HG02852 (cell line): ENCODE measurements around the gene YTHDF1.
"Not testable (repeated sequence)": the region's sequence is repeated elsewhere in the genome, so short reads cannot be mapped to it uniquely, and the experiment has no call there.

Experiments used
- ATAC-seq: cut with Tn5 transposase; IDR thresholded peaks from one replicate; pipeline ENCODE4 v1.9.1; 2021; ENCODE audit warnings: mild to moderate bottlenecking, moderate library complexity; ENCODE audit not compliant: unreplicated experiment

The YTHDF1 gene

DNA sequence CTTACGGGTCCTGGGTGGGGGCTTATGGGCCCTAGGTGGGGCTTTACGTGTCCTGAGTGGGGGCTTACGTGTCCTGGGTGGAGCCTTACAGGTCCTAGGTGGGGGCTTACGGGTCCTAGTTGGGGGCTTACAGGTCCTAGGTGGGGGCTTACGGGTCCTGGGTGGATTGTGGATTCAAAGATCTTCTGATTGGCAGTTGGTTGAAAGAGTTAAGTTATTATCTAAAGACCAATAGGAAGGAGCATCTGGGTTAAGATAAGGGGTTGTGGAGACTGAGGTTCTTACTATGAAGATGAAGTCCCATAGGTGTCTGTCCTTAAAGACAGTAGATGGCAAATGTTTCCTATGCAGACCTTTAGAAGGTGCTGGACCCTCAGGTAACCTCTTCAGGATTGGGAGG lies 11.3 kb upstream of the YTHDF1 start:
- no peak for ATAC-seq

DNA sequence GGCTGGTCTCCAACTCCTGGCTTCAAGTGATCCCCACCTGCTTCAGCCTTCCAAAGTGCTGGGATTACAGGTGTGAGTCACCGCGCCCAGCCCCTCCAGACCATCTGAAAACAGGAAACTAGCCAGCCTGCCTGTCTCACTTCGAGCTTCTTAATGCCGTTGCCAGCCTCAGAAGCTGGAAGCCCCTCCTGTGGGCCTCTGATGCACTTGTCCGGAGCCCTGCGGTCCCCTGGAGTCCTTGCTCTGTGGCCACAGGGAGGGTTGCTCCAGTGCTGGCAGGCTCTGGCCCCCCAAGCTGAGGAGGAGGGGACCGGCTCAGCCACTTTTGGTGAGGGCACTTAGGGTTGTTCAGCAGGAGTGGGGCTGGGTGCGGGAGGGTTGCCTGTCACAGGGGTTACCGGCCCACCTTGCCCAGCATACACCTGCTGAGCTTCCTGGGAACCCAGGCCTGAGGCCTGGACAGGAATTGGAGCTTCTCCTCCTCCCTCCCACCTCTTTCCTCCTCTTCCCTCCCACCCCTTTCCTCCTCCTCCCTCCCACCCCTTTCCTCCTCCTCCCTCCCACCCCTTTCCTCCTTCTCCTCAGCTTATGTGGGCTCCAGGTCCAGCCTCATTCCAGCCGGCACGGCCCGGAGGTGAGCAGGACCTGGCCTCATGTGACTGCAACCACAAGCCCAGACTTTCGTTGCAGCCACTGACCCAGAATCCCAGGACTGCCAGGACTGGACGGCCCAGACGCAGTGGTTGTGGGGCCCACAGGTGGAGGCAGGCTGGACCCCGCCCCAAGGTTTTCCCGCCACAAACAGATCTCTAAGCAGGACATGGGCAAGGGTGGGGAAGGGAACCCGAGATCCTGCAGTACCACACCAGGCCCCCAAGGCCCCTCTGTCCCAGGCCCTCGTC lies 10.4 kb upstream of the YTHDF1 start:
- ATAC-seq, result no peak

DNA sequence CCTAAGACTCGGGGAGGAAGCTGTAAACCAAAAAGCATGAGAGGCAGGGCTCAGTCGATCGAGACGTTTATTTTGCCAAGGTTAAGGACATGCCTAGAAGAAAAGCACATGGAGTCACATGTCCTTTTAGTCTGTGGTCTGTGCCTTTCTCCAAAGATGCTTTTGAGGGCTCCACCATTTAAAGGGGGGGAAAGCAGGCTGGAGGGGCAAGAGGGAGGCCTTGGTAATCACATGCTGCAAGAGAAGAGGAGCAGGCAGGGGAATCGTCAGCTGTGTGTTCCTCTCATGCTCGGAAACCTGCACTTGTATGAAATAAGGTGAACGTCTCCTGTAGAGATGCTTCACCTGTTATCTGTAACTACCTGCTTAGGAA lies 9.1 kb upstream of the YTHDF1 start:
- no peak for ATAC-seq

DNA sequence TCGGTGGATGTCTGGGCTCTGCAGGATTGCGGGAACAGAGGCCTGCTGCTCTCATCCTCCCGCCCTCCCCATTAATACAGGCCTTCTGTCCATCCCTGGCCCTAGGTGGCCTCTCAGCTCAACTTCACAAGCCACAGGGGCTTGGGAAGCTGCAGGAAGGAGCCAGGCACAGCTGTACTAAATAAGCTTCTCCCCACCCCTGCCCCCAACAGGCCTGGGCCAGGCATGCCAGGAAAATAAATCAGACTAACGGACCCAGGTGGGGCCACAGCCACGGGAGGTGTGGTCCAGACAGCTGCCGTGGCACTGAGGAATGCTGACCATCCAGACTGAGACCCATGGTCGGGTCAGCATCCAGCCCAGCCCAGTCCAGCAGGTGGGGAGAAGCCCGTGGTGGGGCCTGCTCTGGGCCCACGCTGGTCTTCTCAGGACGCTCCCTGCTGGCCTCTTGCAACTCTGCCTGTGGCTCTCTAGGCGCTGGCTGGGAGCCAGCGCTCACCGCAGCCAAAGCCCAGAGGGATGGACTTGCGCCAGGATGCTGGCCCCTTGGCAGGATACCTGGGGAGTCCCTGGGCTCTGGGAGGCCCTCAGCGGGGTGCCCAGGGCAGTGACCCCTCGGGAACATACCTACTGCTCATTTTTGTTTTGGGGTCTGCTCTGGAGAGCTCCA lies 8.6 kb upstream of the YTHDF1 start:
- ATAC-seq, result no peak

DNA sequence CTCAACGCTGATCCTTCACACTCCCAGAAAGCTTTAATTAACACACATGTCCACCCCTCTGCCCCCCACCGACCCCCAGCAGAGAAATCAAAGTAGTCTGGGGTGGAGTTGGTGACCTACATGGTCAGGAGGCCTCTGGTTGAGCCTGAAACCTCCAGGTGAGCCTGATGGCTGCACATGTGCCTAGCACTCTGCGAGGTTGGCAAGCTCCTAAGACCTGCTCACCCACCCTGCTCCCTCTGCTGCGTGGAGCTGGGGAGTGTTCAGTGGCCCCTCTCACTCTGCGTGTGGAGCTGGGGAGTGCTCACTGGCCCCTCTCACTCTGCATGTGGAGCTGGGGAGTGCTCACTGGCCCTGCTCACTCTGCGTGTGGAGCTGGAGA lies 7.9 kb upstream of the YTHDF1 start:
- ATAC-seq, result no peak

DNA sequence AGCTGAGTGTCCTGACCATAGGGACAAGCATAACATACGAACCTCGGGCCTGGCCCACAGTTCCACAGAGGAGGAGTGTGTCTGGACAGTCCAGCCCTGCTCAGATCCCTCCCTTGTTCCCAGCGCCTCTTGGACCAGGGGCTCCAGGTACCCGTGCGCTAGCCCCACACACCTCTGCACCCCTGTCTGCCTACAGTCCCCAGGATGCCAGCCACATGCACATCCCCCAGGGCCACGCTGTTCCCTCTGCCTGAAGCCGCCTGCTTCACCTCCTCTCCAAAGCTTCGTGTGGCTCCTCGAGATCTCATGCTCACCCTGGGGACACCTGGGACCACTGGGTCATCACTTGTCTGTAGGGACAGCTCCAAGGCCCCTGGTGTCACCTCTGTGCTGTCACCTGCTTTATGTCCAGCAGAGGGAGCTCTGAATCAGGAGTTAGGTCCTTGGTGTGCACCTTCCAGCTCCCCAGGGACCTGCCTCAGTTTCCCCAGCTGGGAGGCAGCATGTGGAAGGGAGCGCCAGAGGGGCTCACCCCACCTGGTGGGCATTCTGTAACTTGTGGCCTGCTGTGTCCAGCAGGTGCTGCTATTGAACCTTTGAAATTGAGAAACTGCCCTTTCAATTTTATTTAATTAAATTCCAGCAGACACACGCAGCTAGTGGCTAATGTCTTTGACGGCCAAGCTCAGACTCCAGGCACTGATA lies 7.3 kb upstream of the YTHDF1 start:
- no peak for ATAC-seq

DNA sequence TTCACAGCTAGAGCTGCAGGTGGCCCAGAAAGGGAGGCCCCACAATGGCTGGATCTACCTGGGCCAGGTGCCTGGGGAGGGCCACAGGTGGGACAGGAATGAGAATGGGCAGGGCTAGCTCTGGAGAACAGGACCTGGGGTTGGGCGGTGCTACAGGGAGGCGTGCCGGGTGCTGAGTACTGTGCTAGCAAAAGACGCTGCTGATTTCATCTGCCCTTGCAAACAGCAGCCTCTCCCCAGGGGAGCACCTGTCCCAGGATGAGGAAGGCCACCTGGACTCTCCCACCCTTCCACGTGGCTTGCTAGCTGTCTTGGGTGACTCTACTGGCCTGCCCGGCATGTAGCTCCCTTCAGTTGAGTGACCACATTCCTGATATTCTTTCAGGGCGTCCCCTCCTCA lies 6.6 kb upstream of the YTHDF1 start:
- ATAC-seq, result no peak

DNA sequence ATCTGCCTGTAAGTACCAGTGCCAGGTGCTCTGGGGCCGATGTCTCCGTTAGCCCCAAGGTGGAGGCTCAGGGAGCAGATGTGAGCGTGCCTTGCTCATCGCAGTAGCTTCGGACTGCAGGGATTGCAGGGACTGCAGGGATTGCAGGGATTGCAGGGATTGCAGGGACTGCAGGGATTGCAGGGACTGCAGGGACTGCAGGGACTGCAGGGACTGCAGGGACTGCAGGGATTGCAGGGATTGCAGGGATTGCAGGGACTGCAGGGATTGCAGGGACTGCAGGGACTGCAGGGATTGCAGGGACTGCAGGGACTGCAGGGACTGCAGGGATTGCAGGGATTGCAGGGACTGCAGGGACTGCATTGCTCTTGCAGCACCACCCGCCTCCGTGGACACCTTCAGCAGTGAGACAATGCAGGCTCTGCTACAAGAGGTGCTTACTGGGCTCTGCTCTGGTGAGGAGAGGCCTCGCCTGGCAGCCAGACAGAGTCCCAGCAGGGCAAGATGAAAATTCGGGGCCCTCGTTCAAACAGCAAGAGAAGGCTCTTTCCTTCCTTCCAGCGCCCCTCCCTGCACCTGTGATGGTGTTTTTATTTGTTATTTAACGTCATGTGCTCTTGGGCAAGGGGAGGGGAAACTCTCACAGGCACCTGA lies 5.6 kb upstream of the YTHDF1 start:
- not testable (repeated sequence) for ATAC-seq

DNA sequence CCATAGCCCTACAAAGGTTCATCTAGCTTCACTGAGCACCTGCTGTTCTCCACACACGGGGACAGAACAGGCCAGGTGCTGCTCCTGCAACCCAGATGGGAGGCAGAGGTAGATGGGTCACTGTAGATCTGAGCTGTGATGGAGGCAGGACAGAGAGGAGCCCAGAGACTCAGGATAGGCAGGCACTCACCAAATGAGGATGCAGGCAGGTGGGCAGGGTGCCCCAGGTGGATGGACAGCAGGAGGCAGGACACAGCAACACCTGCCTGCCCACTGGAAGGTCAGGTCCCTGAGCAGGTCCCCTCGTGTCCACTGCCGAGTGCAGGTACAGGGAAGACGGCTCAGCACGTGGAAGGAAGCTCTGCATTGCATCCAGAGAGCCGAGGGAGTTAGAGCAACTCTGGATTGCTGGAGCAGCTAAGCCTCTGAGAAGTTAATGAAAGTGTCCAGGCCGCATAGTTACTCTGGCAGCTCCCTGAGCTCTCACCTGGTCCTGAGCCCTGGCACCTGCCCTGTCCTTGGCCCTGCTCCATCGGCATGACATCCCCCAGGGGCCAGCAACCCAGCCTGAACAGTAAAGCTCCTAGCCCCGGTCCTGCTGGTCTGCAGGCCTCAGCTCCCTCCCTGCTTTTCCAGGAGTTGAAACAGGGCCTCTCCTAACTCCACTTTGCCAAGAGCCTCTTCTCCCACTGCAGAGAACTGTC lies 4.9 kb upstream of the YTHDF1 start:
- ATAC-seq, result no peak

DNA sequence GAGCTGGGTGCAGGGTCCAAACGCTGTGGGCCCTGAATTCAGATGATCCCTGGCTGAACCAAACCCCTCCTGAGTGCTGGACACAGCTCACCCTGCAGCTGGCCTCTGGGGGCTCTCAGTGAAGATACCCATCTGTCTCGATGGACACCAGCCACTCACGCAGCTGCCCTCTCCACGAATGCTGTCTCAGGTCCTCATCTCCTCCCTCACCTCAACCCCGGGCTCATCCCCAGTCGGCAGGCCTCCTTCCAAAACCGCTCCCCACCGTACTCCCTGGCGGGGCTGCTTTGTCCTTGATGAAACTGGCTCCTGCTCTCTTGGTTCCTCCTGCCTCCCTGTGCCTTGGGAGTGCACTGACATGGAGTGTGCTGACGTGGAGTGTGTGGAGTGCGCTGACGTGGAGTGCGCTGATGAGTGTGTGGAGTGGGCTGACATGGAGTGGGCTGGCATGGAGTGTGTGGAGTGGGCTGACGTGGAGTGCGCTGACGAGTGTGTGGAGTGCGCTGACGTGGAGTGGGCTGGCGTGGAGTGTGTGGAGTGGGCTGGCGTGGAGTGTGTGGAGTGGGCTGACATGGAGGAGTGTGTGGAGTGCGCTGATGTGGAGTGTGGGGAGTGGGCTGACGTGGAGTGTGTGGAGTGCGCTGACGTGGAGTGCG lies 4.1 kb upstream of the YTHDF1 start:
- no peak for ATAC-seq

DNA sequence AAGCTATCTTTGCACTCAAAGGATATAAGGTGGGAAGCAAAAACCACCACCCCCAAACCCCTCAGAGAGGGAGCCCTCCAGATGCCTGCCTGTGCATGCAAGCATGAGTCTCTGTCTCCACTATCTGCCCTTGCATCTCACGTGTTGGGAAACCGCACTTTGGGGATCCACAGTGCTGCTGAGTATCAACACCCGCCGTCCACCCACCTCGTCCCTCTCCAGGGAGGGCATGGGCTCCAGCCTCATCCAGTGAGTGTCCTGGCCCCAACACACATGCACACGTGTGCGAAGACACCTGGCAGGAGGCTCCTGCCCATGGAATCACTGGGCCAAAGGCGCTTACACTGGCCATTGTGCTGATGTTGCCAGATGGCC lies 3.5 kb upstream of the YTHDF1 start:
- ATAC-seq, result no peak

DNA sequence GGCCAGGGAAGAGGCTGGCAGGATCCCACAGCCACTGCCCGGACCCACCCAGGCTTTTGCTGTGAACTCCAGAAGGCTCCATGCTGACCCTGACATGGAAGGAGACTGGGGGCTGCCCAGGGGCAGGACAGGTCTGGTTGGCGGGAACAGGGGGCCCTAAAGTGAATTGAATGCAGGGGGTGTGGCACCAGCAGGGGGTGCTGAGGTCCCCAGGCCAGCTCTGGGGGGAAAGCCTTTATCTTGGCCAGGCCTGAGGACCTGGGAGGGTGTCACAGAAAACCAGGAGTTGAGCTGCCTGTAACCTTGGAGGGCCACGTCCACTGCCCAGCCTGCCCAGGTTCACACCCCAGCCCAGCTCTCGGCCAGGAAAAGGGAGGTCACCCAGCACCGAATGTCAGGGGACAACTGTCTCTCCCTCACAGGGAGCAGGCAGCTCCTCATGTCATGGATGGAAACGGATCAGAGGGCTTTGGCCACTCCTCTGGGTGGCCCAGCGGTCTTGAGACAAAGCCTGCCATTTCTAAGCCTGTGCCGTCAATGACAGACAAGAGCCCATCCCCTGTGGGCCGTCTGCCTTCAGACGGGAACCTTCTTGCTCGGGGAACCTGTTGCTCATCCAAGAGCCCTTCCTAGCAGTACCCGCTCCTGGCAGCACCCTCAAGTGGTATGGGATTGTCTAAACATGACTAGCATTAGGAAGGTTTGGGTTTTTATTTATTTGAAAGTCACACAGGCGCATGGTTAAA lies 2.9 kb upstream of the YTHDF1 start:
- no peak for ATAC-seq

DNA sequence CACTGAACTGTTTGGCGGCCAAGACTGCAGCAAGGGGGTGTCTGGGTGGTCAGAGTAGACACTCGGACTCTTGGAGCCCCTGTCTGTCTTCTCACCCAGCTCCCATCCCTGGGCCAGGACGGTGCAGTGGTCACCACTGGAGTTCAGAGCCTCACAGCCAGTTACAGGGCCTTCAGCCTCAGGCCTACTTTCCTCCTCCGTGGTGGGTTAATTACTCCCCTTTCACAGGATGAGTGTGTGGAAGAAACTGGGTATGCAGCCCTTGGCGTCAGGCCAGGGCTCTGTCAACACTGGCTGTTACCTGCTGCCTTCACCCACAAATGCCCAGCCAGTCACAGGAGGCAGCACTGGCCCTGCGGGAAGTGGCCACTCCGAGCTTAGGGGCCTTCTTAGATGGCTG lies 1.8 kb upstream of the YTHDF1 start:
- no peak for ATAC-seq

DNA sequence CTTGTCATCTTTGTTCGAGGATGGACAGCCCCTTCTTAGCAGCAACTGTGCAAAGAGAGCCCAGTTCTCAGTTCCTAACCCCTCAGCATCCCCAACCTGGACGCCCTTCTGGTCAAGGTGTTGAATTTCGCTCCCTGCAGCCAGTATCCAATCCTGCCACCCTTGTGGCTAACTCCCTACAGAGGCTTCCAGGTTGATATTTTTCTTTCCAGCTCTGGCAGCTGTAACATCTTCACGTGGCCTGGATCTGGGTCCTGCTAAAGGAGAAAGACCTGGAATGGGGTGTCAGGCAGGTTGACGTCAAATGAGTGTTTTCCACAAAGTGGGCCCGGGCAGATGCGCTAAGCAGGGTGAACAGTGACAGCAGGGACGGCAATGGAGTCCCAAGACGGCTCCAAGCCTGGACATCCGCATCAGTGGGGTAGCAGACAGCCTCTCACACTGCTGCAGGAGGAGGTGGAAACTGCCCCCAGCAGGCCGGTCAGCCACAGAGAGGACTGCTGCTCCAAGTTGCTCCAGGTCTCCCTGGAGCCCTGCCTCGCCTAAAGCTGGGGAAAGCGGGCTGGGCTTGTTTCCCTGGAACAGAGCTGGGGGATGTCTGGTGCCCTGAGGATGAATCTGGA lies 1.0 kb upstream of the YTHDF1 start:
- ATAC-seq, result no peak

DNA sequence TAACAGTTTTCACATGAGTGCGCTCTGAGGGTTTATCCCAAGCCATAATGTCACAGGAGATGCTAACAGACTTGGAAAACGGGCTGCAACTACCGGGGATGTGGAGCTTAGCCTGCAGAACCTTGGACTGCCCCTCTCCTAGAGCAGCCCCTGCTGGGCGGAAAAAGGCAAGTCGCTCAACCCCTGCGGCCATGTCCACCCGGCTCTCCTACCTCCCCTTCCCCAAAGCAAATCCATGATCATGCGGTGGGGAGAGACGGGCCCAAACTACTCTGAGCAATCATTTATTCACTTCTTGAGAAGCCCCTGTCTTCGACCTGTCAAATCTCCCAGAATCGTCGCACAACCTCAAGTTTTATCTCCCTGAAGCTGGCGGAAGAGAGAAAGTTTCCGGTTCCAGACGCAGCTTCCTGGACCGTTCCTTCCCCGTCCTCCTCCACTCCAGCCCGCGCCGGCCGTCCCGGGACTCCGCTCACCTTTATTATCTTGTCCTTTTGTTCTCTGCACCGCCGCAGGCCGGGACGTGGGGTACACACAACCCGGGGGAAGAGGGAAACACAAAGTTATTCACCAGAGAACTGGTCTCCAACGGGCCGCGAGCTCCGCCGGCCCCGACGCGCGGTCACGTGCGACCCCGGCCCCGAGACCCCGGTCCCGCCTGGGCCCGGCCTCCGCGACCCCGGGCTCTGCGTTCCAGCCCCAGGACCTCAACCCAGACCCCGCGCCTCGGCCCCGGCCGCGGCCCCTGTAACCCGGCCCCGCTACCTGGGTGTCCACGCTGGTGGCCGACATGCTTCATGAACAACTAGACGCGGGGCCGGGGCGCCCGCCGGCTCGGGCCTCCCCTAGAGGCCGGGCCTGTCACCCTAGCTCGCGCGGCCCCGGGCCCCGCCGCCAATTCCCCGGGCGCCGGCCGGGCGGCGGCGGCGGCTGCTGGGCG lies 560 bp downstream of the YTHDF1 start:
- peak; percentile 15 for ATAC-seq

DNA sequence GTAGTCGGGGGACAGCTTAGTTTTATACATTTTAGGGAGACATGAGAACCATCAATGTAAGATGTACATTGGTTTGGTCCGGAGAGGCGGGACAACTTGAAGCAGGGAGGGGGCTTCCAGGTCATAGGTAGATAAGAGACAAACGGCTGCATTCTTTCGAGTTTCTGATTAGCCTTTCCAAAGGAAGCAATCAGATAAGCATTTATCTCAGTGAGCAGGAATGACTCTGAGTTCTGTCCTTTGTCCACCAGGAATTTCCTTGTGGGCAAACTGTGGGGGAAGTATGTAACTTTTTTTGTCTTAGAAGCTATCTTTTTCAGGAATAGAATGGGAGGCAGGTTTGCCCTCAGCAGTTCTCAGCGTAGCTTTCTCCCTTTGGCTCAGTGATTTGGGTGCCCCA lies 1.4 kb downstream of the YTHDF1 start:
- ATAC-seq, result no peak

DNA sequence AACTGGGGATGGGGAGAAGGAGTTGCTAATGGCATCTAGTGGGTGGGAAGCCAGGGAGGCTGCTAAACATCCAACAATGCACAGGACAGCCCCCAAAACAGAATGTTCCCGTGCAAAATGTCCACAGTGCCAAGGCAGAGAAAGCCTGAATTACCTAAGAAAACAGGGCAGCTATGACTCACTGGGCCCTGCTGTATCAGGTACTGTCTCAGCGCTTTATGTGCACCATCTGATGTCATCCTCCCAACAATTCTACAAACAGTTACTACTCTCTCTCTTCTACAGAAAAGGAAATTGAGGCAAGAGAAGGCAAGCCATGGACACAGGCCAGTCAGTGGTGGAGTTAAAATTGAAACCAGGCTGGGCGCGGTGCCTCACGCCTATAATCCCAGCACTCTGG lies 3.1 kb downstream of the YTHDF1 start:
- no peak for ATAC-seq

DNA sequence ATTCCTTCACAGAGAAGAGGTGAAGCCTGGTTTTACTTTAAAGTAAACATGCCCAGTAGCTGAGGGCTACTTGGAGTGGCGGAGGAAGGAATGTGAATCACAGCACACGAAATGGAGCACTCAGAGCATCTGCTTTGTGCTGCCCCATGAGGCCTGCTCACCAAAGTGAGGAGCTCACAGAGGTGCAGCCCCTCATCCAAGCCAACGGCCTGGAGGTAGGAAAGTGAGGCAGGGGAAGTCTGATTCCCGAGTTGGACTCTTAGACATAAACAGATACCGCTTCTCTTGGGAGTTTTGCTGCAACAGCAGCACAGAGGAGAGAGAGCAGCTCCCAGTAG lies 3.6 kb downstream of the YTHDF1 start:
- ATAC-seq, result no peak
